ENCODE data around the gene NNT. TPM values are rescaled to one million over a fixed set of nuclear protein-coding genes. Genes with fewer than 3 reads are reported as not detected.

NNT gene
- 177 TPM for total RNA-seq

GRCh38 chr5:43602461-43603343 lies at the start of gene NNT:
Gene NNT, plus strand, starts transcription at chr5:43603180. Its CDS starts 6,016 bp downstream, at chr5:43609196.

GRCh38 chr5:43556857-43557542 lies 46.0 kb upstream of the NNT start, which contains the start of gene PAIP1:
Gene PAIP1, minus strand, starts transcription at chr5:43557077. Its CDS starts 231 bp downstream, at chr5:43556846.

Other genes with a start within 250 kb of the NNT start
- gene CCL28, start 190.8 kb upstream of the NNT start, total RNA-seq = 0.94 TPM
- 10.0 TPM for gene TMEM267, start 119.3 kb upstream of the NNT start, total RNA-seq
- 5.0 TPM for gene C5orf34, start 88.0 kb upstream of the NNT start, total RNA-seq
- gene PAIP1, start 46.1 kb upstream of the NNT start, total RNA-seq = 164 TPM